AG04449 (cell line): ENCODE results near the gene SMC6.

Source experiments
- CTCF ChIA-PET: fragments of 350-600 bp; formaldehyde crosslinking; extraction: SDS; loops from one replicate; lab custom pipeline; 2021; ENCODE audit warnings: antibody characterized with exemption; lab: Yijun Ruan, JAX
- POLR2A ChIA-PET: fragments of 400-600, 350-600 bp; formaldehyde crosslinking; extraction: SDS; loops from one replicate; lab custom pipeline; 2020; ENCODE audit warnings: antibody characterized with exemption, inconsistent platforms; lab: Yijun Ruan, JAX
- DNase-seq: peaks from one replicate; pipeline ENCODE4 v3.0.0-alpha.2; 2010; ENCODE audit warnings: low read depth, low spot score
- H3K4me3 ChIP-seq: 2 replicates; pipeline ENCODE4 v1.5.1; 2011; ENCODE audit warnings: low read depth, mild to moderate bottlenecking, control low read depth, low read length
- CTCF ChIP-seq: IDR thresholded peaks from one replicate; pipeline ENCODE4 v1.5.1; 2011; ENCODE audit warnings: mild to moderate bottlenecking, moderate library complexity, low read length, control low read depth, inconsistent platforms; ENCODE audit not compliant: insufficient read depth; ENCODE audit errors: missing control alignments

Gene SMC6

GRCh38 chr2:17733599-17733998 lies 20.0 kb downstream of the SMC6 start:
- POLR2A ChIA-PET: no interaction called here
- no peak overlapping the region for H3K4me3 ChIP-seq
- CTCF ChIA-PET: interaction anchor here (0.8 to 4.1 kb wide), 3 partner anchors 14 to 644 kb away, joined by 3 to 49 read pairs (median 4); no protein-coding TSS in a partner anchor
- TF ChIP-seq CTCF: no peak
- no peak for DNase-seq

GRCh38 chr2:17729880-17730279 lies 23.7 kb downstream of the SMC6 start:
- no peak for TF ChIP-seq CTCF
- DNase-seq: no peak
- ChIA-PET POLR2A (no interaction called here), CTCF (interaction anchor here (0.9 to 4.3 kb wide), 2 partner anchors 11 to 59 kb away, joined by 4 to 42 read pairs; no protein-coding TSS in a partner anchor)
- H3K4me3 ChIP-seq: no peak overlapping the region

GRCh38 chr2:17728210-17728609 lies 25.4 kb downstream of the SMC6 start:
- CTCF ChIA-PET: interaction anchor here (4.3 kb wide), 1 partner anchor 9 kb away, joined by 42 read pairs; no protein-coding TSS in a partner anchor
- POLR2A ChIA-PET: no interaction called here
- no peak for TF ChIP-seq CTCF
- no peak overlapping the region for H3K4me3 ChIP-seq
- no peak for DNase-seq

DNA sequence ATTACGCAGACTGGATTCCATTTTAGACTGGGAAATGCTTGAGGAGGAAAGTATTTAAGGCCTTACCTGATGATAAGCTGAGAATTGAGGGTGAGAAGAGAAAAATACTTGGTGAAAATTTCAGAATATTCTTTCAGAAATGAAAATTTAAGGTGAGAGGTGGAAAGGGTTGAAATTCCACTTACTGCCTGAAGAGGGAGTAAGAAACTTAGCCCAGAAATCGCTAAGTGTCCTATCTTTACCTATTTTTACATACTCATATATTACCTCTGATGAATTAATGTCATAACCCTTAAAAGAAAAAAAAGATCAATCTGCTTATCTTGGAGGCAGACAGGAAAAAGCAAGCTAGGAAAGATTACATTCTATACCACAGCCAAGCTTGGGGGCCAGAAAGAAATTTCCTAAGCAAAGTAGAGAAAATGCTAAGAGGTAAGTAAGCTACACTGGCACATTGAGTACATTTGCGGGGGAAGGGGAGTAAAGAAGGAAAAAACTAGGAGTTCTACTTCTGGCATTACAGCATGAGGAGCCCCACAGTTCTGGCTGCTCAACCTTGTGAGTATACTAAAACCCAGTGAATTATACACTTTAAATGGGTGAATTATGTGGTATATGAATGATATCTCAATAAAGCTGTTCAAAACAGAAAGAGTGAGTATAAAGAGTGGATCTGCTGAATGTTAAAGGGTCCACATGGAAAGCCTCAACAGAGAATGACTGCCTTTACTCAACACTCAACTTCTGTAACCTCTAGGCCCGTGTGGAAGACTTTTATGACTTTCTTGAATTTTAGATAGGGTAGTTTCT lies 33.8 kb downstream of the SMC6 start:
- H3K4me3 ChIP-seq: no peak overlapping the region
- peak; percentile 51 for TF ChIP-seq CTCF
- DNase-seq: no peak
- POLR2A ChIA-PET: no interaction called here
- CTCF ChIA-PET: interaction anchor here (0.6 to 4.2 kb wide), 32 partner anchors 9 to 660 kb away, joined by 3 to 73 read pairs (median 4); no protein-coding TSS in a partner anchor

DNA sequence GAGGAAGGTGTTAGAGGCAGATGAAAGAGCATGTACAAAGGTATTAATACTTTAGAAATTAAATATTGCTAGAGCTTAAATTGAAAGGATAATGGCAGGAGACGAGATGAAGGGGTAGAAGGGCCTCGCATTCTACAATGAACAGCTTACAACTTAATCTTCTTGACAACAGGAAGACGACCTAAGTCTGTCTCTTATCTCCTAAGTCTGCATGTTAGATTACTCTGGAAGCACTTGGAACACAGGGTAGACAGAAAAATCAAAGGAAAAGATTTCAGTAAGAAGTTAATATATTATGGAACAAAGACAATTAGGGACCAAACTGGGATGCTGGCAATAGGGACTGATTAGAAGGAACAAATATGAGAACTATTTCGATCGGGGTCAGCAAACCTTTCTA lies 34.9 kb downstream of the SMC6 start:
- ChIA-PET POLR2A (no interaction called here), CTCF (interaction anchor here (0.7 to 4.2 kb wide), 17 partner anchors 8 to 659 kb away, joined by 3 to 73 read pairs (median 6); no protein-coding TSS in a partner anchor)

More for the DNA sequence above, 34.9 kb downstream of the SMC6 start:
- TF ChIP-seq CTCF: no peak
- no peak overlapping the region for H3K4me3 ChIP-seq
- no peak for DNase-seq
